Measurements from ENCODE around the gene ZCWPW1.
"Not testable (repeated sequence)": the region's sequence is repeated elsewhere in the genome, so short reads cannot be mapped to it uniquely, and the experiment has no call there.

ZCWPW1 gene

GRCh38 chr7:100366411-100367250, 61.9 kb downstream of the ZCWPW1 start:
- TF ChIP-seq, protein P1, sequence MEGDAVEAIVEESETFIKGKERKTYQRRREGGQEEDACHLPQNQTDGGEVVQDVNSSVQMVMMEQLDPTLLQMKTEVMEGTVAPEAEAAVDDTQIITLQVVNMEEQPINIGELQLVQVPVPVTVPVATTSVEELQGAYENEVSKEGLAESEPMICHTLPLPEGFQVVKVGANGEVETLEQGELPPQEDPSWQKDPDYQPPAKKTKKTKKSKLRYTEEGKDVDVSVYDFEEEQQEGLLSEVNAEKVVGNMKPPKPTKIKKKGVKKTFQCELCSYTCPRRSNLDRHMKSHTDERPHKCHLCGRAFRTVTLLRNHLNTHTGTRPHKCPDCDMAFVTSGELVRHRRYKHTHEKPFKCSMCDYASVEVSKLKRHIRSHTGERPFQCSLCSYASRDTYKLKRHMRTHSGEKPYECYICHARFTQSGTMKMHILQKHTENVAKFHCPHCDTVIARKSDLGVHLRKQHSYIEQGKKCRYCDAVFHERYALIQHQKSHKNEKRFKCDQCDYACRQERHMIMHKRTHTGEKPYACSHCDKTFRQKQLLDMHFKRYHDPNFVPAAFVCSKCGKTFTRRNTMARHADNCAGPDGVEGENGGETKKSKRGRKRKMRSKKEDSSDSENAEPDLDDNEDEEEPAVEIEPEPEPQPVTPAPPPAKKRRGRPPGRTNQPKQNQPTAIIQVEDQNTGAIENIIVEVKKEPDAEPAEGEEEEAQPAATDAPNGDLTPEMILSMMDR (IDR thresholded peaks at IDR 0.05; ENCODE audit: low read depth, low read length) = no peak
- no peak overlapping the region for H3K4me3 ChIP-seq (ENCODE audit: low read depth, low read length)

DNA sequence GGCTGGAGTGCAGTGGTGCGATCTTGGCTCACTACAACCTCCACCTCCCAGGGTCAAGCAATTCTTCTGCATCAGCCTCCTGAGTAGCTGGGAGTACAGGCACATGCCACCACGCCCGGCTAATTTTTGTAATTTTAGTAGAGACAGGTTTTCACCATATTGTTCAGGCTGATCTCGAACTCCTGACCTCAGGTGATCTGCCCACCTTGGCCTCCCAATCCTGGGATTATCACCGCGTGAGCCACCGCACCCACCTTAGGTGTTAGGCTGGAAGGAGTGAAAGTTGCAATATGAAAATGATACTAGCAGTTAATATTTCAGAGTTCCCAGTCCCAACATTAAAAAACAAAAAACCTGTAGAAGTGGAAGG, 62.5 kb downstream of the ZCWPW1 start:
- H3K4me3 ChIP-seq (ENCODE audit: low read depth, low read length) = not testable (repeated sequence)

- H3K4me3 ChIP-seq (ENCODE audit: low read depth, low read length) = no peak overlapping the region
- TF ChIP-seq, protein P1 (IDR thresholded peaks at IDR 0.05; ENCODE audit: low read depth, low read length) = no peak
Observed at GRCh38 chr7:100364480-100364879, 64.0 kb downstream of the ZCWPW1 start.

GRCh38 chr7:100363797-100364196, 64.7 kb downstream of the ZCWPW1 start:
- not testable (repeated sequence) for H3K4me3 ChIP-seq (ENCODE audit: low read depth, low read length)

GRCh38 chr7:100363098-100363497, 65.4 kb downstream of the ZCWPW1 start:
- TF ChIP-seq, protein P1 (IDR thresholded peaks at IDR 0.05; ENCODE audit: low read depth, low read length) = no peak
- H3K4me3 ChIP-seq (ENCODE audit: low read depth, low read length) = no peak overlapping the region

GRCh38 chr7:100360135-100360854, 68.2 kb downstream of the ZCWPW1 start:
- no peak overlapping the region for H3K4me3 ChIP-seq (ENCODE audit: low read depth, low read length)
- TF ChIP-seq, protein P1 (IDR thresholded peaks at IDR 0.05; ENCODE audit: low read depth, low read length) = no peak

- TF ChIP-seq, protein P1 (IDR thresholded peaks at IDR 0.05; ENCODE audit: low read depth, low read length) = no peak
- H3K4me3 ChIP-seq (ENCODE audit: low read depth, low read length) = no peak overlapping the region
Observed at GRCh38 chr7:100358857-100359212, 69.7 kb downstream of the ZCWPW1 start.

DNA sequence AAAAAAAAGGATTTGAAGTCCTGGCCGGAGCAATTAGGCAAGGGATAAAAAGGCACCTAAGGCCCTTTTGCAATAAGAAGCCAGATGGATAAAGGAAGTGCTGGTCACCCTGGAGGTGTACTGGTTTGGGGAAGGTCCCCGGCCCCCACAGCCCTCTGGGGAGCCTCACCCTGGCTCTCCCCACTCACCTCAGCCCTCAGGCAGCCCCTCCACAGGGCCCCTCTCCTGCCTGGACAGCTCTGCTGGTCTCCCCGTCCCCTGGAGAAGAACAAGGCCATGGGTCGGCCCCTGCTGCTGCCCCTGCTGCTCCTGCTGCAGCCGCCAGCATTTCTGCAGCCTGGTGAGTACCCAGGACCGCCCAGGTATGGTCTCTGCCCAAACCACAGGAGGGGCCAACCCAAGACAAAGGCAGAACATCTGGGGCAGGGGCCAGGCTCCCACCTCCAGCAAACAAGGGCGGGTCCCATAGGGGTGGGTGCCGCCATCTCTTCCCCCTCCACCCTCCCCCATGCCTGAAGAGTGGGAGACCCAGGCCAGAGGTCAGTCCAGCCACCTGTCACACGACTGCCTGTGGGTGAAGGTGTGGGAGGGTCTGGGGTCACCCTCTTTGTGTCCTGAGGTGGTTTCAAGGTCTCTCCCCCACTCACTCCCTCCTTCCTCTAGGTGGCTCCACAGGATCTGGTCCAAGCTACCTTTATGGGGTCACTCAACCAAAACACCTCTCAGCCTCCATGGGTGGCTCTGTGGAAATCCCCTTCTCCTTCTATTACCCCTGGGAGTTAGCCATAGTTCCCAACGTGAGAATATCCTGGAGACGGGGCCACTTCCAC, 70.3 kb downstream of the ZCWPW1 start, which contains the start of gene PILRB:
PILRB (plus strand) TSS at position 91 of the 830 bp plus-strand sequence; CDS start at position 277, 186 bp downstream.
- TF ChIP-seq, protein P1 (IDR thresholded peaks at IDR 0.05; ENCODE audit: low read depth, low read length) = no peak
- no peak within 1 kb of the TSS for H3K4me3 ChIP-seq (ENCODE audit: low read depth, low read length)
